ENCODE results near the gene SDC1. TPM values are rescaled to one million over a fixed set of nuclear protein-coding genes. Genes with fewer than 3 reads are reported as not detected.
A peak's percentile ranks its signal among the peaks of the same experiment; 100 is the strongest.

Gene SDC1
- total RNA-seq, 1 donor from 2014 or later: 85.4 TPM

- Mint-ChIP-seq H3K4me3 (no peak overlapping the region), H3K27ac (ENCODE audit: unreplicated experiment) (peak overlapping the region; percentile 0), H3K4me1 (peaks cover 56% of the 10 kb centered on the region), H3K27me3 (ENCODE audit: low read depth) (no peaks in the 10 kb centered on the region), H3K36me3 (ENCODE audit: low read depth) (peaks cover 3% of the 10 kb centered on the region), H3K9me3 (no peaks in the 10 kb centered on the region)
- DNase-seq (ENCODE audit: low read depth, low spot score): no peak
- TF ChIP-seq, protein P1, sequence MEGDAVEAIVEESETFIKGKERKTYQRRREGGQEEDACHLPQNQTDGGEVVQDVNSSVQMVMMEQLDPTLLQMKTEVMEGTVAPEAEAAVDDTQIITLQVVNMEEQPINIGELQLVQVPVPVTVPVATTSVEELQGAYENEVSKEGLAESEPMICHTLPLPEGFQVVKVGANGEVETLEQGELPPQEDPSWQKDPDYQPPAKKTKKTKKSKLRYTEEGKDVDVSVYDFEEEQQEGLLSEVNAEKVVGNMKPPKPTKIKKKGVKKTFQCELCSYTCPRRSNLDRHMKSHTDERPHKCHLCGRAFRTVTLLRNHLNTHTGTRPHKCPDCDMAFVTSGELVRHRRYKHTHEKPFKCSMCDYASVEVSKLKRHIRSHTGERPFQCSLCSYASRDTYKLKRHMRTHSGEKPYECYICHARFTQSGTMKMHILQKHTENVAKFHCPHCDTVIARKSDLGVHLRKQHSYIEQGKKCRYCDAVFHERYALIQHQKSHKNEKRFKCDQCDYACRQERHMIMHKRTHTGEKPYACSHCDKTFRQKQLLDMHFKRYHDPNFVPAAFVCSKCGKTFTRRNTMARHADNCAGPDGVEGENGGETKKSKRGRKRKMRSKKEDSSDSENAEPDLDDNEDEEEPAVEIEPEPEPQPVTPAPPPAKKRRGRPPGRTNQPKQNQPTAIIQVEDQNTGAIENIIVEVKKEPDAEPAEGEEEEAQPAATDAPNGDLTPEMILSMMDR (conservative IDR thresholded peaks at IDR 0.05): no peak
Observed at GRCh38 chr2:20218331-20219320, 6.3 kb downstream of the SDC1 start.

DNA sequence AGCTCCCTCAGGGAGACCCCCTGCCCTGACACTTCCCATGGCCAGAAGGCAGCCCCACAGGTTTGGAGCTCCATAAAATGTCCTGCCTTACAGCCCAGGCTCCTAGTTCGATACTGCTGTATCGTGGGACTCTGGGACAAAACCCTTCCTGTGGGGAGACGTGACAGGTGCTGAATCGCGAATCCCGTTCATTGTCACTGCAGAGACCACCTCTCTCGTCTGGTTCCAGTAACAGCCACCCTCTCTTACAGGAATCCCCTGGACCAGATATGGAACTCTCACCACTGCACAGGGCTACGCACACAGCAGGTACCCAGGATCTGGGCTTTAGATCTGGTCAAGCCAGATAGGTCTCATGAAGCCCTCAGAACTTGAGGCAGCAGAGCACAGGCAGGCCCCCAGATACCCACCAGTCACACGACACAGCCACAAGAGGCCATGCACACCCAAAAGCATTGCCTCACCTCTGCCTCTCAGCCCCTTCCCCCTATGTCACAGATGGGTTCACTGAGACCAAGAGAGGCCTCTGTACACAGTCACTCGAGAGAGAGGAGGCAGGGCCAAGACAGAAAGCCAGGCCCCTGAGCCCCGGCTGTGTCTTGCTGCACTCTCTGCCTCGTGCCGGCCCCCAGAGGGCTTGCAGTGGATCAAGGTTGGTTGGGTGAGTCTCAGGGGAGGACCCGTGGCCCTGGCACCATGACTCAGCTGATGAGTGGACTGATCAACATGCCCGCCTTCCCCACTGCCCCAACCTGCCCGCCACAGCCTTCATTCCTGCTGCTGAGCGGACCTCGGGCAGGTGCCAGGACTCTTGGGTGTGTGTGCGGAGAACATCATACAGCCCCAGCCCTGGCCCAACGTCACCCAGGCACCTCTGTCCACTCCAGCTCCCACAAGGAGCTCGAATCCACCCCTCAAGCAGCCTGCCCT lies 7.6 kb downstream of the SDC1 start:
- no peak for DNase-seq (ENCODE audit: low read depth, low spot score)
- TF ChIP-seq, protein P1 (conservative IDR thresholded peaks at IDR 0.05): no peak
- Mint-ChIP-seq H3K9me3 (no peaks in the 10 kb centered on the region), H3K27ac (ENCODE audit: unreplicated experiment) (no peak overlapping the region), H3K27me3 (ENCODE audit: low read depth) (no peaks in the 10 kb centered on the region), H3K36me3 (ENCODE audit: low read depth) (peaks cover 3% of the 10 kb centered on the region), H3K4me1 (peaks cover 59% of the 10 kb centered on the region), H3K4me3 (no peak overlapping the region)

- no peak overlapping the region for H3K4me3 Mint-ChIP-seq
- no peak overlapping the region for H3K27ac Mint-ChIP-seq (ENCODE audit: unreplicated experiment)
- DNase-seq (ENCODE audit: low read depth, low spot score): no peak
- TF ChIP-seq, protein P1 (conservative IDR thresholded peaks at IDR 0.05): no peak
- H3K4me1 Mint-ChIP-seq: peaks cover 55% of the 10 kb centered on the region
- no peaks in the 10 kb centered on the region for H3K9me3 Mint-ChIP-seq
- H3K36me3 Mint-ChIP-seq (ENCODE audit: low read depth): peaks cover 3% of the 10 kb centered on the region
- no peaks in the 10 kb centered on the region for H3K27me3 Mint-ChIP-seq (ENCODE audit: low read depth)
Observed at GRCh38 chr2:20216130-20217025, 8.6 kb downstream of the SDC1 start.

DNA sequence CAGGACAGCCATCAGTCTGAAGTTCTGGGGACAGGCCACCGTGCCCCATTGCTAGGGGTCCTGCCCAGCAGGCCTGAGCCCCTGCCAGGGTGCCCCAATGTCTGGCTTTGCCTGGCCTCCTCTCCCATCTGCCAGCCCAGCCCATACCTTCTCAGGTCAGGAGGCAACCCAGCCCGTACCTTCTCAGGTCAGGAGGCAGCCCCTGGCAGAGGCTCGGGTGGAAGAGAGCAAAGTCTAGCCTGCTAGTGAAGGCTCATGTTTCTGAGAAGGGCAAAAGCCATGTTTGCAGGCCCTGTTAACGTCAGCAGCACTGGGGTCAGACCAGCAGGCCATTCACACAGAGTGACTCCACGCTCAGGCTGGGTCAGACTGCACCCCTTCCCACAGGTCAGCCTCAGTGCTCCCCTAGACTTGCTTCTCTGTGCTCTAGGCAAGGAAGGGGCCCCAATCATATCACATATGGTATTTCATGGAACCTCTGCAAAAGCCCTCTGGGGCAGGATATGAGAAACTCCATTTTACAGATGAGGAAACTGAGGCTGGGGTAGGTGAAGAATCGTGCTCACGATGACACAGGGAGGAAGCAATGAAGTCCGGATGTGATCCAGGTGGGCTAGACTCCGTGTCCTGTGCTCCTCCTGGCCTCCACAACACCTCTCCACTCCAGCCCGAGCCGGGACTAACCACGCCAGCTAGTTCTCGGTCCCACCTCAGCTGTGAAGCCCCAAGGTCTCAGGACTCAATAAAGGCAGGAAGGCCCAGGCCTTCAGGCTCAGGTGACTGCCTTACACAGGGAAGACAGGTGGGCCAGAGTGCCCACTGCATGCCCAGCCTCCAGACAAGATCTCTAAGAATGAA lies 9.5 kb downstream of the SDC1 start:
- Mint-ChIP-seq H3K36me3 (ENCODE audit: low read depth) (peaks cover 3% of the 10 kb centered on the region), H3K27me3 (ENCODE audit: low read depth) (no peaks in the 10 kb centered on the region), H3K4me3 (peak overlapping the region; percentile 31), H3K4me1 (peaks cover 47% of the 10 kb centered on the region), H3K27ac (ENCODE audit: unreplicated experiment) (peak overlapping the region; percentile 19), H3K9me3 (no peaks in the 10 kb centered on the region)
- DNase-seq (ENCODE audit: low read depth, low spot score): no peak
- TF ChIP-seq, protein P1 (conservative IDR thresholded peaks at IDR 0.05): no peak
